Astrocyte of the spinal cord (primary cell): ENCODE results near the gene TBC1D22A.

Source experiments
- DNase-seq: peaks from one replicate; pipeline ENCODE4 v3.0.0; 2011; ENCODE audit warnings: low read depth, low spot score
- H3K4me3 ChIP-seq: 2 replicates; pipeline ENCODE4 v1.5.1; 2011; ENCODE audit warnings: low read depth, mild to moderate bottlenecking, low read length, moderate library complexity
- CTCF ChIP-seq: IDR thresholded peaks from 2 replicates; pipeline ENCODE4 v1.5.1; 2012; ENCODE audit warnings: low read depth, mild to moderate bottlenecking, low read length, inconsistent platforms
- in situ Hi-C: cut with HindIII; loops from 2 replicates; pipeline ENCODE4 v1.10.0; 2017; ENCODE audit warnings: low sequenced_read_pairs

Gene TBC1D22A

GRCh38 chr22:46905834-46906233 is 143.4 kb downstream of the TBC1D22A start:
- in situ Hi-C loops = no loop called here
- no peak for DNase-seq
- TF ChIP-seq CTCF = no peak
- H3K4me3 ChIP-seq = no peak overlapping the region

GRCh38 chr22:46906326-46907045 is 144.0 kb downstream of the TBC1D22A start:
- in situ Hi-C loops = no loop called here
- no peak overlapping the region for H3K4me3 ChIP-seq
- no peak for DNase-seq
- TF ChIP-seq CTCF = no peak

- no peak overlapping the region for H3K4me3 ChIP-seq
- no peak for TF ChIP-seq CTCF
- no peak for DNase-seq
- in situ Hi-C loops = no loop called here
Measured at GRCh38 chr22:46907241-46908215, 145.1 kb downstream of the TBC1D22A start.

- no peak for DNase-seq
- no peak overlapping the region for H3K4me3 ChIP-seq
- in situ Hi-C loops = no loop called here
- no peak for TF ChIP-seq CTCF
Measured at GRCh38 chr22:46908641-46909107, 146.2 kb downstream of the TBC1D22A start.

GRCh38 chr22:46909237-46910030 is 147.0 kb downstream of the TBC1D22A start:
- DNase-seq = no peak
- H3K4me3 ChIP-seq = no peak overlapping the region
- TF ChIP-seq CTCF = no peak
- in situ Hi-C loops = no loop called here

GRCh38 chr22:46910624-46911023 is 148.2 kb downstream of the TBC1D22A start:
- no peak for DNase-seq
- H3K4me3 ChIP-seq = no peak overlapping the region
- in situ Hi-C loops = no loop called here
- TF ChIP-seq CTCF = no peak
